ENCODE results near the gene TMIGD1. TPM values are rescaled to one million over a fixed set of nuclear protein-coding genes. Genes with fewer than 3 reads are reported as not detected.

Gene TMIGD1
- total and polyA plus RNA-seq, 4 donors: not detected

GRCh38 chr17:30302241-30302640 lies 31.6 kb downstream of the TMIGD1 start:
- Histone ChIP-seq H3K27ac (ENCODE audit: low read depth in 1 of 2, low read length in 1 of 2) (no peak overlapping the region), H3K9me3 (ENCODE audit: control insufficient read depth in 4 of 4, insufficient read depth in 3 of 4, low read length in 3 of 4) (no peaks in the 10 kb centered on the region), H3K36me3 (ENCODE audit: control insufficient read depth in 4 of 4, insufficient read depth in 4 of 4, low read length in 4 of 4) (no peaks in the 10 kb centered on the region), H3K4me3 (no peak overlapping the region), H3K4me1 (ENCODE audit: control insufficient read depth in 5 of 5, insufficient read depth in 5 of 5, low read length in 5 of 5) (no peaks in the 10 kb centered on the region), H3K9ac (ENCODE audit: insufficient read depth in 1 of 2, low read length in 2 of 2) (no peak overlapping the region), H3K27me3 (ENCODE audit: control insufficient read depth in 3 of 3, insufficient read depth in 3 of 3, low read length in 2 of 3) (no peaks in the 10 kb centered on the region)
- no peak for DNase-seq
- ATAC-seq (ENCODE audit: insufficient read depth, low FRiP score): no peak
- 83 to 86% methylated on average over 3 of the region's 3 CpGs for WGBS, 2 donors
- TF ChIP-seq, protein P1, sequence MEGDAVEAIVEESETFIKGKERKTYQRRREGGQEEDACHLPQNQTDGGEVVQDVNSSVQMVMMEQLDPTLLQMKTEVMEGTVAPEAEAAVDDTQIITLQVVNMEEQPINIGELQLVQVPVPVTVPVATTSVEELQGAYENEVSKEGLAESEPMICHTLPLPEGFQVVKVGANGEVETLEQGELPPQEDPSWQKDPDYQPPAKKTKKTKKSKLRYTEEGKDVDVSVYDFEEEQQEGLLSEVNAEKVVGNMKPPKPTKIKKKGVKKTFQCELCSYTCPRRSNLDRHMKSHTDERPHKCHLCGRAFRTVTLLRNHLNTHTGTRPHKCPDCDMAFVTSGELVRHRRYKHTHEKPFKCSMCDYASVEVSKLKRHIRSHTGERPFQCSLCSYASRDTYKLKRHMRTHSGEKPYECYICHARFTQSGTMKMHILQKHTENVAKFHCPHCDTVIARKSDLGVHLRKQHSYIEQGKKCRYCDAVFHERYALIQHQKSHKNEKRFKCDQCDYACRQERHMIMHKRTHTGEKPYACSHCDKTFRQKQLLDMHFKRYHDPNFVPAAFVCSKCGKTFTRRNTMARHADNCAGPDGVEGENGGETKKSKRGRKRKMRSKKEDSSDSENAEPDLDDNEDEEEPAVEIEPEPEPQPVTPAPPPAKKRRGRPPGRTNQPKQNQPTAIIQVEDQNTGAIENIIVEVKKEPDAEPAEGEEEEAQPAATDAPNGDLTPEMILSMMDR (IDR thresholded peaks at IDR 0.05; ENCODE audit: control extremely low read depth, extremely low read depth): no peak

DNA sequence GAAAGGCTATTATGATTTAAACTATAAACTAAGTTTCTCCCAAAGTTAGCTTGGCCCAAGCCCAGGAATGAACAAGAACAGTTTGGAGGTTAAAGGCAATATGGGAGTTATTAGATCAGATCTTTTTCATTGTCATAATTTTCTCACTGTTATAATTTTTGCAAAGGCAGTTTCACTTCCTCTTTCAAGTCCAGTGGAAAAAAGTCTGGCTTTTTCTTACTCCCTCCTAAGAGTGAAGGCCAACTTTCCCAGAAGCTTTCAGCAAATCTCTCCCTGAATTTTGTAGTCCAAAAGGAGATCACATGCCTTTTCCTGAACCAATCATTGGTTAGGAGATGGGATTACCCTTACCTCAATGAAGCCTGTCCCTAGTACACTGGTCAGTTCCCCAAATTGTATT lies 33.0 kb downstream of the TMIGD1 start:
- Histone ChIP-seq H3K9ac (ENCODE audit: insufficient read depth in 1 of 2, low read length in 2 of 2) (no peak overlapping the region), H3K27ac (ENCODE audit: low read depth in 1 of 2, low read length in 1 of 2) (no peak overlapping the region), H3K27me3 (ENCODE audit: control insufficient read depth in 3 of 3, insufficient read depth in 3 of 3, low read length in 2 of 3) (no peaks in the 10 kb centered on the region), H3K9me3 (ENCODE audit: control insufficient read depth in 4 of 4, insufficient read depth in 3 of 4, low read length in 3 of 4) (no peaks in the 10 kb centered on the region), H3K4me3 (no peak overlapping the region), H3K4me1 (ENCODE audit: control insufficient read depth in 5 of 5, insufficient read depth in 5 of 5, low read length in 5 of 5) (no peaks in the 10 kb centered on the region), H3K36me3 (ENCODE audit: control insufficient read depth in 4 of 4, insufficient read depth in 4 of 4, low read length in 4 of 4) (no peaks in the 10 kb centered on the region)
- no peak for ATAC-seq (ENCODE audit: insufficient read depth, low FRiP score)
- no peak for DNase-seq
- TF ChIP-seq, protein P1 (IDR thresholded peaks at IDR 0.05; ENCODE audit: control extremely low read depth, extremely low read depth): no peak

GRCh38 chr17:30299000-30299399 lies 34.9 kb downstream of the TMIGD1 start:
- ATAC-seq (ENCODE audit: insufficient read depth, low FRiP score) (no peak), DNase-seq (no peak)
- no peaks in the 10 kb centered on the region for H3K36me3 ChIP-seq (ENCODE audit: control insufficient read depth in 4 of 4, insufficient read depth in 4 of 4, low read length in 4 of 4)
- no peaks in the 10 kb centered on the region for H3K4me1 ChIP-seq (ENCODE audit: control insufficient read depth in 5 of 5, insufficient read depth in 5 of 5, low read length in 5 of 5)
- TF ChIP-seq, protein P1 (IDR thresholded peaks at IDR 0.05; ENCODE audit: control extremely low read depth, extremely low read depth): no peak
- no peak overlapping the region for H3K27ac ChIP-seq (ENCODE audit: low read depth in 1 of 2, low read length in 1 of 2)
- 84 to 86% methylated on average over 1 of the region's 1 CpG for WGBS, 2 donors
- H3K4me3 ChIP-seq: no peak overlapping the region
- H3K27me3 ChIP-seq (ENCODE audit: control insufficient read depth in 3 of 3, insufficient read depth in 3 of 3, low read length in 2 of 3): no peaks in the 10 kb centered on the region
- H3K9ac ChIP-seq (ENCODE audit: insufficient read depth in 1 of 2, low read length in 2 of 2): no peak overlapping the region
- no peaks in the 10 kb centered on the region for H3K9me3 ChIP-seq (ENCODE audit: control insufficient read depth in 4 of 4, insufficient read depth in 3 of 4, low read length in 3 of 4)

GRCh38 chr17:30297715-30298114 lies 36.1 kb downstream of the TMIGD1 start:
- Histone ChIP-seq H3K9ac (ENCODE audit: insufficient read depth in 1 of 2, low read length in 2 of 2) (no peak overlapping the region), H3K36me3 (ENCODE audit: control insufficient read depth in 4 of 4, insufficient read depth in 4 of 4, low read length in 4 of 4) (no peaks in the 10 kb centered on the region), H3K27ac (ENCODE audit: low read depth in 1 of 2, low read length in 1 of 2) (no peak overlapping the region), H3K4me3 (no peak overlapping the region), H3K27me3 (ENCODE audit: control insufficient read depth in 3 of 3, insufficient read depth in 3 of 3, low read length in 2 of 3) (no peaks in the 10 kb centered on the region), H3K9me3 (ENCODE audit: control insufficient read depth in 4 of 4, insufficient read depth in 3 of 4, low read length in 3 of 4) (no peaks in the 10 kb centered on the region), H3K4me1 (ENCODE audit: control insufficient read depth in 5 of 5, insufficient read depth in 5 of 5, low read length in 5 of 5) (no peaks in the 10 kb centered on the region)
- no peak for ATAC-seq (ENCODE audit: insufficient read depth, low FRiP score)
- DNase-seq: no peak
- TF ChIP-seq, protein P1 (IDR thresholded peaks at IDR 0.05; ENCODE audit: control extremely low read depth, extremely low read depth): no peak
- 96 to 97% methylated on average over 4 of the region's 4 CpGs for WGBS, 2 donors
